NCI-H2196 (cell line): ENCODE results near the gene PCTP.

Experiments
- DNase-seq: peaks from one replicate; lab custom pipeline; 2025; ENCODE audit not compliant: unreplicated experiment; lab: John Stamatoyannopoulos, UW

The PCTP gene

DNA sequence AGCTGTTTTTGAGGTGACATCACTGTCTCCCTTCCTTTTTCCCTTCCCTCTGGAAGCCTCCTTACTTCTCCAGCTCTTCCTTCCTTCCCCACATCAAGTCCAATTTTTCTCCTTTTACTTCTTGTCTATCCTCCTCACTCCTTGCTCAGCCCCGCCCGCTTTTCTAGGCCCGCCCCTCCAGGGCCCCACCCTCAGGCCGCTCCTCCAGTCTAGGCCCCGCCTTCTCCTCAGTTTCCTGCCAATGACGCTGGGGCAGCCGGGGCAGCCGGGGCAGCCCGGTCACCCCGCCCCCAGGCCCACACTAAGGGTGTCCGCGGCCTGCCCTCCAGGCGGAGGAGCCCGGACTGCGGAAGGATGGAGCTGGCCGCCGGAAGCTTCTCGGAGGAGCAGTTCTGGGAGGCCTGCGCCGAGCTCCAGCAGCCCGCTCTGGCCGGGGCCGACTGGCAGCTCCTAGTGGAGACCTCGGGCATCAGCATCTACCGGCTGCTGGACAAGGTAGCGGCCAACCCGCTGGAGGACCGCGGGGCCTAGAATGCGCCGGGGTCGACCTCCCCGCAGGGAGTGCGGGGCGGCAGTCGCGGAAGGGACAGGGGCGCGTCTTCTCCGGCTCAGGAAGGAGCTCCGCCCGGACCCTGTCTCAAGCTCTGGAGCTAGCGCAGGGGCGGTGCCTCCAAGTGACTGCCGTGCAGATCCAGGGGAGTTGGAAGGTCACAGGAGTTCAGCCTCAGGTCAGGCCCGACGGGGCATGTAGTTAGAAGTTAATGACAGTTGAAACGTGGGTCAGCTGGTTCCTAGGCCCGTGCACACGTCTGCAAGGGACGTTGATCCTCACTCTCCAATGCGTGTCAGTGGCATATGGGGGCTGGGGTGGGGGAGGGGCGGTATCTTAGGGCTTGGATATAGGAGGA lies at the start of gene PCTP:
Gene PCTP (plus strand): TSS at position 302 of the 908 bp plus-strand sequence. CDS start 53 bp downstream, at position 355.
- DNase-seq, result no peak

DNA sequence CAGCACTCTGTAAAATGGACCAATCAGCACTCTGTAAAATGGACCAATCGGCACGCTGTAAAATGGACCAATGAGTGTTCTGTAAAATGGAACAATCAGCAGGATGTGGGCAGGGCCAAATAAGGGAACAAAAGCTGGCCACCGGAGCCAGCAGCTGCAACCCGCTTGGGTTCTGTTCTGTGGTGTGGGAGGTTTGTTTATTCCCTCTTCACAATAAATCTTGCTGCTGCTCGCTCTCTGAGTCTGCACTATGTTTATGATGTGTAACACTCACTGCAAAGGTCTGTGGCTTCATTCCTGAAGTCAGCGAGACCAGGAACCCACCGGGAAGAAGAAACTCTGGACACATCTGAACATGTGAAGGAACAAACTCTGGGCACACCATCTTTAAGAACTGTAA lies 48.7 kb upstream of the PCTP start:
- DNase-seq, result no peak

DNA sequence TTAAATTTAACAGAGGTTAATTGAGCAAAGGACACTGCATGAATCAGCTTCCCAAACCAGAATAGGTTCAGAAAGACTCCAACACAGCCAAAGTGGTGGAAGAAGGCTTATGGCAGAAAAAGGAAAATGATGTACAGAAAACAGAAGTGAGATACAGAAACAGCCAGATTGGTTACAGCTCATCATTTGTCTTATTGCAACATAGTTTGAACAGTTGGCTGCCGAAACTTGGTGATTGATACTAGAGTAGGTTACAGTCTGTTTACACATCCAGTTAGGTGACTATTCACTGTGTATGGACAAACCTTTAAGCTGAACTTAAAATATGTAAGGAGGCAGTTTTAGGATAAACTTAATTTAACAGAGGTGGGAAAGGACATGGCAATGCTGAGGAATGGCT lies 46.5 kb upstream of the PCTP start:
- DNase-seq, result no peak

DNA sequence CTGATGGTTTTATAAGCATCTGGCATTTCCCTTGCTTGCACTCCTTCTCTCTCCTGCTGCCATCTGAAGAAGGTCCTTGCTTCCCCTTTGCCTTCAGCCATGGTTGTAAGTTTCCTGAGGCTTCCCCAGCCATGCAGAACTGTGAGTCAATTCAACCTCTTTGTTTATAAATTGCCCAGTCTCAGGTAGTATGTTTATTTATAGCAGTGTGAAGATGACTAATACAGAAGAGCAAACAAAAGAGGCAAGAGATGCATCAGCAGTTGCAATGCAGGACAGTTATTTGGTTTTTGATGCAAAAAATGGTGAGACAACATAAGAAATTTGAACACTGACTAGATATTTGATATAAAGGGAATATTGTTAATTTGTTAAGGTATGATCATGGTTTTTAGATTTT lies 45.0 kb upstream of the PCTP start:
- DNase-seq, result no peak

DNA sequence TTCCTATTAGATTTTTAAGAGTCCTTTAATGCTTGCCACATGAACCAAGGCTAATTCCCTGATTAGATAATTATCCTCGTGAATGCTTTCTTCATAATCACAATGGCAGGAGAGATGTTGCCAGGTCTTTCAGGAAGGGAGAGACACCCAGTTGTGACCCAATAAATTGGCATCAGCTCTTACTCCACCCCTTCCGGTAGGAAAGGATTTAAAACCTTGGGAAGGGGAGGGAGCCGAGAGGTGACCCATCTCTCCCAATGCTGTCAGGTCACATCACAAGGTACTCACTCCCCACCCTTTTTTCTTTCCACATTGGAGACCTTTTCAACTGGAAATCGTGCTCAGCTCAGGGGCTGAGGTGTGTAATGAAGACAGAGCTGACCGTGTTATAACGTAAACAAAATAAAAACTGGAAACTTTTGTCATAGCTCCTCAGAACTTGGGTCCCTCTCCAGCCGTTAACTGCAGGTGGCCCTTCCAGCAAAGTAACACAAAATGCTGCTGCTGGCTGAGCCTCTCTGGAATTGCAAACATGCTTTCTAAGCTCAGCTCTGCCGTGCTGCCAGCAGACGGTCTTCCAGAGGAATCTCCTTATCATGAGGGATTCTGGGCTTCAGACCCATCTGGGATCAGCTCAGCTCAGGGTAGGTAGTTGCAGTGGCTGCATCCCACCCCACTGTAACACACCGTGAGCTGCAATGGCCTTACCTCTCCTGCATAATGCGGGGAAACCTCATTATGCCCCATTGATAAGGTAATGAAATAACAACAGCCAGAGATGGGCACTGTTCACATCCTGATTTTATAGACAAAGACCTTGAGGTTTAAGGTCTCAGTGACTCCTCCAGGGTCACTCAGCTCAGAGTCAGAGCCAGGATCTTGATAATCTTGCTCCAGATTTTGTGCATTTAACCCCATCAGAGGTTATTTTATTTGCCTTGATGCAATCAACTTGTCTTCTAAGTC lies 43.8 kb upstream of the PCTP start:
- no peak for DNase-seq

DNA sequence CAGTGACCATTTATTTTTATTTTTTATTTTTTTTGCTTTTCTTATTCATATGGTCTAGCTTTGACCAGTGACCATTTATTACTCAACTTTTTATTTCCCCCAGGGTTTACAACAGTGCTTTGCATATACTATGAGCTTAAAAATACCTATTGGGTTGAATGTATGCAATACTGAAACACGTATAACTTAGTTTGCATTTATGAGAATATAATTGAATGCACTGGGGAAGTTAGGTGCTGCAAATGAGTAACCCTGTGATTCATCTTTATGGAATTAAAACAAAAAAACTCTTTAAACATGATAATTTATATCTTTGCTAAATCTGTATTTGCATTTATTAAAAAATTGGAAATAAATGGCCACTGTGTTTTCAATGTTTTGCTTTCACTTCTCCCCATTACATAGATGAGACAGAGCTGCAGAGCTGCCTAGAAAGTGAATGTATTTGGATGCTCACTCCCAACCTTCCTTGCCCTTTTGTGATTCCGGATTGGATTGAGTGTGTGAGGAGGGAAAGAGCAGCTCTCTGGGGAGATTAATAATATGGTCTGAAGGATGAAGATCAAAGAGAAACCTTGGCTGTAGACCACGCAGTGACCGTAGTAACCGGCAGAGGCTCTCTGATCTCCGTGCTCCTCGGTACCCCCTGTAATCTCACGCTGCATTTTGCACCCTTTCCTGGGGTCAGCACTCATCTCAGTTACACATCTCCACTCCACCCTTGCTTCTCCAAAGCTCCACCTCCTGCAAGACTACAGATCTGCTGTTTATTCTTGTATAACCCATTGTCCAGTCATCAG lies 42.5 kb upstream of the PCTP start:
- no peak for DNase-seq

DNA sequence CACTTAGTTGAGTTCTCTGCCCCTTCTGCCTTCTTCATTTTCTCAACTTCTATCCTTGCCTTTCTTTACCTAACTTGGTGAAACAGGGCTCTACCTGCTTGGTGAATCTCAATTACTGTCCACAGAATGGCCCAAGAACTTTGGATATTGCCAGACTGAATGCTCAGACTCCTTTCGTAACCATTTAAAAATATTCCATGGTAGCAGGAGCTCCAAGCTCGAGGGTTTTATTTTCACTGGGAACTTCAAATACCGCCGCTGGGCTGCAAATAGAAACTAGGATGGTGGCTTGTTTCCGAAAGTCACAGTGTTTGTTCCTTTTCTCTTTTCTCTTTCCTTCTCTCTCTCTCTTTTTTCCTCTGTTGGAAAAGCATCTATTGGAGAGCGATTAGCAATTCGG lies 41.4 kb upstream of the PCTP start:
- no peak for DNase-seq

DNA sequence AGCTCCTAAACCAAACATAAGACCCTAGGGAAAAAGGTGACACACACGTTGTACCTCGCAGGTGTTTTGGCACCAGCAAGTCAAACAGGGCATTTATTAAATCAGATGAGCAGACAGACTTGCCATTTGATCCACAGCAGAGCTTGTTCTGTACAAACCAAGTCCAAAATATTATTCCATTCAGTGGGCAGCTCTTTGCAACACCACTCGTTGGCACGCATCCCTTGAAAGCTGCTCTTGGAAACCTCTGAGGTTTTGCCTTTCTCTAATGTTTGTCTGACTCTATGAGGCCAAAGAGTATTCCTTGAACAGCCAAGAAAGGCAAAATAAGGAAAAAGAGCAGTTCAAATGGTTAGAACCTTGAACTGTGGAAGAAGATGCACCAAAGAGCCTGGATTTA lies 40.9 kb upstream of the PCTP start:
- DNase-seq, result no peak

DNA sequence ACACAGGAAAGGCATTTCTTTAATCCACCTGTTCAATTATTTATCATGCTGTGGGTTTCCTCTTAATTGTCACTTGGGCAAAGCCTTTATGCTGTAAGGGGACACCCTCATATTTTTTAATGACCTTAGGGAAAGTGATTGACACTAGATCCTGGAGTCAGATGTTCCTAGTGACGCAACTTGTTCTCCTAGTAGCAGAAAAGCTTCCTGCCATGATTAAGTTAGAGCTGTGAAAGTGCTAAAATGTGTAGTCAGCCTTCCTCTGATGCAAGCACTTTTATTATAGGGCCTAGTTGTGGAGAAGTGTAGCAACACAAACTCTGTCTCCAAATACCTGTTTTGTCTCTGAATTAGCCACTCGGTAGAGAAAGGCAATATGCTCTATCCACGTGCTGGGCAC lies 40.4 kb upstream of the PCTP start:
- DNase-seq, result no peak

DNA sequence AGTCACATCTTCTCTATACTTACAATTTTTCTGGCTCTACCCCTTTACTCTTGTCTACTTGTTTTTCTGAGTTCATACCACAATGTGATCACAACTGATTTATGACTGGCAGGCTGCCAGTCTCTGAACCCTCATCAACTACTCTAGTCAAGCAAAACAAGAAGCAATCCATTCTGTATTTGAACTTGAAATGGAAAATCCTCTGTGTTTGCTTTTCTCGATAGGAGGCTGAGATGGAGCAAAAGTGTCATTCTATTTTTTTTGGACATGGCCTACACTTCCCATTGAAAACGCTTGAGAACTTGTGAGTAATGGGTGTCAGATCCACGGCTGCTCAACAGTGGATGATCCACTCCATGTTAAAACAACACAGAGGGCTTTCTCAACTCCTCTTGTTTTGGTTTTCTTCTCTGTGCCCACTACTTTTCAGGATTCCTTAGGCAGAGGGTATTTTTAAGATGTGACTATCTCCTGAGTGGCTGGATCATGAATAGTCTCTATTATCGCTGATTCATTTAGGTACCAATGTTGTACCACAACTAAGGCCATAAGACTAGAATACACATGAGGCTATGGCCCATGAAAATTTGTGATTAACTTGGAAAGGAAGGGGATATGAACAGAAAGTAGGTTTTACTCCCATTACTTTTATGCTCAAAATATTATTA lies 39.9 kb upstream of the PCTP start:
- no peak for DNase-seq

DNA sequence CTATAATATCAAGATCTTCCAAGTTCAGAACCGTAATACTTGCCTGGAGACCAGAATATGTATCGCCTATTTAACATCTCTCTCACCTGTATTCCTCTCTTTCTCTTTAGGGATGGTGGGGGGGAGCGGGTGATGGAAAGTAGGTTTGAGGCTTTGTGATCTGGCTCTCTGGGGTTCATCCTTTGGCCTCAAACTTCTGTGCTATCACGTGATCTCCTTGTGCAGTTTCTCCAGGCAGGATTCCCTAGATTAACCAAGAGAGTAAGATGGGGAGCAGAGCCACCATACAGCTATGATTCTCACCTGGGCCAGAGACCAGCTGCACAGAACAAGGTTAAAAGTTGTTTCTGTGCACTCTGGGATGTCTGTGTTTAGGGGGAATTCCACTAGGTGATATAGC lies 33.4 kb upstream of the PCTP start:
- DNase-seq, result no peak

DNA sequence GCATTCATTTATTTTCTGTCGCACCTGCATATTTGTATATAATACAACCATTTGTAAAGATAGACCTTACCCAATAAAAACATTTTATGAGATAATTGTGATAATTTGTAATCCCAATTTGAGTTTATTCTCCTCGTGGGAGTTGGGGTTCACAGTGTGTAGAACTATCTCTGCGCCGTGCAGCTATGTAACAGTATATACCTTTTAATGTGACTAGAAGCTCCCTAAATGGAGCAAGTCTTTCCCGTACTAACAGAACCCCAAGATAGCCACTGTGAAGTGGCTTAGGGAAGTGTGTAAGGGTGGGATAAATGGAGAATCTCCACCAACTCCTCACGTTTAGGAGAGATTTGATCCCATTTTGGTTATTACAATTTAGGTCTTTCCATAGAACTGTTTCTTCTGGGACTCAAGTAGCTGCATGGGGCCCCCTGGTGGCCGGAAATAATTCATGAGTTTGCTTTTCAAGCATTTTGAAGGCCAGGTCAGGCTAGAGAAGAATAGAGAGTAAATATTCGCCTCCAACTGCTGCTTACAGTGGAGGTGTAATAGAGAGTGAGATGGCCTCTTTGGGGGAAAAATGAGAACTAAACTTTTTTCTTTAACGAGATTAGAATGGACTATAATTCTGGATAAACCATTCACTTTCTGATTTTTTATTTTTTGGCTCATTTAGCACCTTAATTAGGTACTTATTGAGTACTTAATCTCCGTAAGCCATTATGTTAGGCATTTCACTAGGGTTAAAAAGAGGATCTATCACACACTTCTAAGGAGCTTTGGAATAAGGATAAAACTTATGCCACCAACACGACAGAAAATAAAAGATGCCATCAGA lies 32.7 kb upstream of the PCTP start:
- DNase-seq, result peak; percentile 33

DNA sequence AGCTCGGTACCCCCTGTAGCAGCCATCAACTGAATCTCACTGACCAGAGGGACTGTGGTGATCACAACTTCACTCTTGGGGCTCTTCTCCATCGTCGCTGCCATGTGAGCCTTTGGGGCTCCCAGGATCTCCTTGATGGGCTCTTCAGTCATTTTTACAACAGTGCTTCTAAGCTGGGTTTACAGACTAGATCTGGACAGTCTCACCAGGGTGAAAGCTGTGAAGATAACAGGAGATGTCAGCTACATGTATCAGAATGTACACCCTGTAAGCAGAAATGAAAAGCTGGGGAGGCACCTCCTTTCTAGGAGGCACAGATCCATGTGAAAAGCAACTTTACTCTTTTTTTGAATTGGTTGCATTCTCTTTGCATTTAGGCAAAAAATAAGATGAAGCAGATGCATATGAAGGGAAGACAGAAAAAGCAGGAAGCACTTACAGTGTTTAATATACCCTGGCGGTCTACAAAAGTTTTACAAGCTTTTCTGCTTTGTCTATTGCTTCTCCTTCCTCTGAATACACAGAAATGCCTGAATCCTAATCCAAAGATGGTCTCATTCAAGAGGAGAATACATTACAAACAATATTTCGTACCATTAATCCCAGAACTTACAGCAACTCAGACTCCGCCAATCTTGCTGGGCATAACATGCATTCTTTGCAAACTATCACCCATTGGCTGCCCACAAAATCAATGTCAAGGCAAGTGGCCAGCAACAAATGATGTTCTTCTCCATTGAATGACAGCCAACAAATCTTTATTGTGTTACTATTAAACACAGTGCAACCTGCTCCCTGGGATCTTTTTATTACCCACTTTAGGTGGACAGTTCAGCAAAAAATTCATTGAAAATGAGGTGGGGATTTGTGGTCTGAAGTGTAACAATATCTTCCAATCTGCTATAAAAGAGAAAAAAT lies 29.7 kb upstream of the PCTP start:
- no peak for DNase-seq

DNA sequence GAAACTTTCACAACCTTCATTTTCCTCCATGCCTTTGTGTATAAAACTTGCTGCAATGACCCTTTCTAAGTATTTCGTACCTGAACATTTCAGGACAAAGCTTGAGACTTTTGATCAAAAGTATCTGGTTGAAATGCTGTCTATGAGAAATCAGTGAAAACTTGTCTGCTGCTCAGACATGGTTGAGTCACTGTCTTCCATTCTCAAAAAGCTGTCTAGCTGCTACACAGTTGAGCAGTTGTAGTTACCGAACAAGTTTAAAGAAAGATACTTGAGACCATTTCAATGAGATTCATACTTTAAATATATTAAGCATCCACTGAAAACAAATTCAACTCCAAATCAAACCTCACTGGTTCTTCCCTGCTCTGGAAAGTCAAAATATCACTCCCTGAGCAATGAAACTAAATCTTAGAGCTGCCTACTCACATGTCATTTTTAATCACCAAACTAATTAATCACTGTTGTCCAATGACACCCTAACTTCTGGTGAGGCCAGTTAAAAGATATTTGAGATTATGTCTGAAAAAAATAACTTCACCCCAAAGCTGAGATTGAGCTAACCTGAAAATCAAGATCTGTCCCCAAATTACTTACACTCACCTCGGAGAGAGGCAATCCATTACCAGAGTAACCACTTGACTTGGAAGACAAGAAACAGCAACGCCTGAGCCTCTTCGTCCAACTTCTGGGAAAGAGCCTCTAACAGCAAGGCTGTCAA lies 28.7 kb upstream of the PCTP start:
- DNase-seq, result no peak

DNA sequence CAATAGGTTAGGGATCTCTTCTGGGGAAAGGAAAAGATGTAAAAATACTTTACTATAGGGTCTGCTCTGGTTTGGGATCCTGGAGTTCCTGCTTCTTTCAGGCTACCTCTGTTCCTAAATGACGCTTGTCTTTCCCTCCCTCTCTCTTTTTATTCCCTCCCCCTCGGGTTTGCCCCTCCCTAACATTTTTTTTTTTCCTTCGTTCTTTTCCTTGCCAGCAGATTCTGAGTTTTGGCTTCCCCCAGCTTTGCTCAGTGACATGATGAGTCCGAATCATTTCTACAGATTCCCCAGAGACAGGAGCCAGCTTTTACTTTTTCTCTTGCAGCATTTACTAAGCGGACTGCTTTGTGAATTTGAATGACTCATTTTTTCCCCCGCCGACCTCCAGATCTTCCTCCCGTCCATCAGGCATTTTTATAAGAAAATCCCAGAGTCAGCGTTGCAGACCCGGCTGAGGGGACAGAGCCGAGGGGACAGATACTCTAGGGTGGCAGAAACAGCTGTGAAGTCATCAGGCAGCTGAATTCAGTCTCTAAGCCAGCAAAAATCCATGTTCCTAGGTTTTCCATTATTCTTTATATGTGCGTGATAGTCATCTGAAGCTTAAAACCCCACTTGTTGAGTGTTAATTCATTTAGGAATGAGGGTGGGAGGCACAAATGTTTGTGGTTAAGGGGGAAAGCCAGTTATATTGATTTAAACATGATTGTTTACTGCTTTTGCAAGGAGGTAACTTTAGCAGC lies 27.9 kb upstream of the PCTP start, which contains the start of gene TMEM100:
Gene TMEM100 (minus strand): TSS at position 123 of the 746 bp plus-strand sequence. CDS start 1,794 bp downstream, outside the sequence.
- DNase-seq, result no peak

DNA sequence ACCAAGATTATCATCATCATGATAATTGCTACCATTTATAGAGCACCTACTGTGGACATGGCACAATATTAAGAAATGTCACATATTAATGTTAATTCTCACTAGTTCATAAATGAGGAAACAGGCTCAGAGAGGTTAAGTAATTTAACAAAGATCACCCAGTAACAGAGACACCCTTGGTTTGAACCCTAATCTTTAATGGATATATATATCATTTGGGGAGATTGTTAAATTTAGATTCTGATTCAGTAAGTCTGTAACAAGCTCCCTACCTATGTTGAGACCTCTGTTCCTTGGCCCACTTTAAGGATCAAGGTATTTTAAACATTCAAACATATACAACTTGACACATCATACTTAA lies 27.4 kb upstream of the PCTP start:
- no peak for DNase-seq

DNA sequence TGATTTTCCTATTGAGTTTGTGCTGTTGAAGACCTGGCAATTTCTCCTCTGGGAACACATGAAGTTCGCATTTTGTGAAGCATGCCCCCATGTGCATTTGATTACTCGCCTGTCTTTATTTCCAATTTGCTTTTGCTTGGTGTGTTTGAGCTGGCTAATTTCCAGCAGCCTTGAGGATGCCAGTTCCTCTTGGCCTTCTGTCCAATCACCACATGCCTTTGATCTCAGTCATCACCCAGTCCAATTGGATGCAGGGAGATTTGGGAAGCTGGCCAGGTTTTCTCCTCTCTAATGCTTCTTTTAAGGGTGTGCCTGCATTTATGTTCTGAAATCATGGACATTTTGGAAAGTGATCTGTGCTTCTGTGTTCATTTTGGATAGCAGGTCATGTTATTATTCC lies 24.4 kb upstream of the PCTP start:
- peak; percentile 1 for DNase-seq
